OCI-LY3 (cell line): ENCODE measurements around the gene NR2F1-AS1.

ENCODE experiments used
- CTCF ChIP-seq: fragments of 200-600, 300-600 bp; sonication (generic); IDR thresholded peaks from 2 replicates; pipeline ENCODE4 v1.5.1; 2014; ENCODE audit warnings: antibody characterized with exemption, low read length, low read depth
- EZH2phosphoT487 ChIP-seq: fragments of 200-600 bp; shearing (Covaris generic); IDR thresholded peaks from 2 replicates; pipeline ENCODE4 v1.6.1; 2018; ENCODE audit warnings: antibody characterized with exemption, mixed run types, low read depth

GRCh38 chr5:93399675-93400074, 181.3 kb downstream of the NR2F1-AS1 start:
- TF ChIP-seq CTCF (no peak), EZH2phosphoT487 (no peak)
